ENCODE results near the gene FBXL17.

GRCh38 chr5:108109059-108109458 lies 272.8 kb downstream of the FBXL17 start:
- no peak for TF ChIP-seq ZNF24 (tag by site-specific recombination; IDR thresholded peaks at IDR 0.05)
- TF ChIP-seq, protein P1, sequence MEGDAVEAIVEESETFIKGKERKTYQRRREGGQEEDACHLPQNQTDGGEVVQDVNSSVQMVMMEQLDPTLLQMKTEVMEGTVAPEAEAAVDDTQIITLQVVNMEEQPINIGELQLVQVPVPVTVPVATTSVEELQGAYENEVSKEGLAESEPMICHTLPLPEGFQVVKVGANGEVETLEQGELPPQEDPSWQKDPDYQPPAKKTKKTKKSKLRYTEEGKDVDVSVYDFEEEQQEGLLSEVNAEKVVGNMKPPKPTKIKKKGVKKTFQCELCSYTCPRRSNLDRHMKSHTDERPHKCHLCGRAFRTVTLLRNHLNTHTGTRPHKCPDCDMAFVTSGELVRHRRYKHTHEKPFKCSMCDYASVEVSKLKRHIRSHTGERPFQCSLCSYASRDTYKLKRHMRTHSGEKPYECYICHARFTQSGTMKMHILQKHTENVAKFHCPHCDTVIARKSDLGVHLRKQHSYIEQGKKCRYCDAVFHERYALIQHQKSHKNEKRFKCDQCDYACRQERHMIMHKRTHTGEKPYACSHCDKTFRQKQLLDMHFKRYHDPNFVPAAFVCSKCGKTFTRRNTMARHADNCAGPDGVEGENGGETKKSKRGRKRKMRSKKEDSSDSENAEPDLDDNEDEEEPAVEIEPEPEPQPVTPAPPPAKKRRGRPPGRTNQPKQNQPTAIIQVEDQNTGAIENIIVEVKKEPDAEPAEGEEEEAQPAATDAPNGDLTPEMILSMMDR (tag by site-specific recombination; IDR thresholded peaks at IDR 0.05), result no peak
- TF ChIP-seq MZF1 (tag by site-specific recombination; IDR thresholded peaks at IDR 0.05; ENCODE audit: borderline replicate concordance), result no peak
- no peak for TF ChIP-seq ZNF664 (tag by site-specific recombination; IDR thresholded peaks at IDR 0.05)
- no peak for TF ChIP-seq ZNF560 (tag by site-specific recombination; IDR thresholded peaks at IDR 0.05; ENCODE audit: borderline replicate concordance)
- TF ChIP-seq KLF16 (tag by site-specific recombination; IDR thresholded peaks at IDR 0.05), result no peak
- TF ChIP-seq TCF7L2 (IDR thresholded peaks at IDR 0.05; ENCODE audit: borderline replicate concordance, low read depth, low read length), result no peak
